Measurements from ENCODE around the gene CACYBP. TPM values are rescaled to one million over a fixed set of nuclear protein-coding genes. Genes with fewer than 3 reads are reported as not detected.

CACYBP gene
- total and polyA plus RNA-seq, 2 experiments from 2014 or later: 209 to 453 TPM

- H3K27ac ChIP-seq (ENCODE audit: low read depth): no peak overlapping the region
- peaks cover 74% of the 10 kb centered on the region for H3K36me3 ChIP-seq (ENCODE audit: insufficient read depth)
- Mint-ChIP-seq H3K4me1 (no peaks in the 10 kb centered on the region), H3K4me3 (no peak overlapping the region), H3K27me3 (ENCODE audit: insufficient read depth, low read depth, poor library complexity) (no peaks in the 10 kb centered on the region), H3K27ac (no peak overlapping the region), H3K9me3 (no peaks in the 10 kb centered on the region), H3K36me3 (ENCODE audit: low read depth) (peaks cover 73% of the 10 kb centered on the region)
- no peak overlapping the region for H3K4me2 ChIP-seq
- DNase-seq (ENCODE audit: low spot score) (no peak), ATAC-seq (no peak)
- H3K4me3 ChIP-seq: no peak overlapping the region
- peaks cover 7% of the 10 kb centered on the region; the same call in 1 of the 2 replicates for H3F3A ChIP-seq (replicated peaks; ENCODE audit: low read depth)
- H3K79me2 ChIP-seq (replicated peaks; ENCODE audit: insufficient read depth): peaks cover 49% of the 10 kb centered on the region
- H2AFZ ChIP-seq: no peak overlapping the region
- H3K27me3 ChIP-seq (ENCODE audit: insufficient read depth): no peaks in the 10 kb centered on the region
- H3K9me2 ChIP-seq (ENCODE audit: insufficient read depth): no peaks in the 10 kb centered on the region
- TF ChIP-seq STAT1 (IDR thresholded peaks at IDR 0.05; ENCODE audit: unreplicated experiment) (no peak), EZH2phosphoT487 (IDR thresholded peaks at IDR 0.05; ENCODE audit: unreplicated experiment) (no peak), ETS1 (IDR thresholded peaks at IDR 0.05) (no peak), ZNF462 (CRISPR knock-in tag; IDR thresholded peaks at IDR 0.05) (no peak), CREB1 (CRISPR knock-in tag; IDR thresholded peaks at IDR 0.05; ENCODE audit: low read depth) (no peak), EZH2 (IDR thresholded peaks at IDR 0.05; ENCODE audit: low read depth, unreplicated experiment) (no peak), JUNB (IDR thresholded peaks at IDR 0.05; ENCODE audit: unreplicated experiment) (no peak), ZNF114 (CRISPR knock-in tag; IDR thresholded peaks at IDR 0.05) (no peak), REST (IDR thresholded peaks at IDR 0.05; ENCODE audit: unreplicated experiment) (no peak), CTCF (conservative IDR thresholded peaks at IDR 0.05; ENCODE audit: low read depth in 2 of 2) (no peak), POLR2AphosphoS5 (IDR thresholded peaks at IDR 0.05; ENCODE audit: low read depth) (no peak), ZNF331 (CRISPR knock-in tag; IDR thresholded peaks at IDR 0.05; ENCODE audit: low read depth) (no peak), NANOG (IDR thresholded peaks at IDR 0.05; ENCODE audit: borderline replicate concordance) (no peak)
- H4K20me1 ChIP-seq (replicated peaks; ENCODE audit: insufficient read depth): peaks cover 49% of the 10 kb centered on the region
- H3K4me1 ChIP-seq (ENCODE audit: insufficient read depth): no peaks in the 10 kb centered on the region
Observed at GRCh38 chr1:175009532-175009931, 9.8 kb downstream of the CACYBP start.
